Right lobe of liver (tissue), 6 donors: Measurements from ENCODE around the gene IP6K3. TPM values are rescaled to one million over a fixed set of nuclear protein-coding genes. Genes with fewer than 3 reads are reported as not detected.

Experiments used
- ATAC-seq, 4 donors: fragments of 200-7000 bp; cut with Tn5 transposase; one replicate each; pipeline ENCODE4 v1.9.1; 2020; ENCODE audit warnings: mild to moderate bottlenecking in 4 of 4, moderate library complexity in 4 of 4
- DNase-seq, 3 donors: peaks; one replicate each; pipeline ENCODE4 v3.0.0-alpha.2; 2020
- H3K27ac ChIP-seq, 3 donors: fragments of 200-600 bp; one replicate each; pipeline ENCODE4 v1.8.0; 2022
- H3K27me3 ChIP-seq, 2 donors: fragments of 200-600 bp; one replicate each; pipeline ENCODE4 v1.8.0; 2022
- H3K36me3 ChIP-seq, 4 donors: fragments of 200-600 bp; sonication (generic) in 1 of 4; one replicate each; pipeline versions ENCODE4 v1.5.1 to v1.8.0; 2017 to 2022; ENCODE audit warnings: control low read depth in 1 of 4
- H3K4me1 ChIP-seq, 4 donors: fragments of 200-600 bp; sonication (generic) in 1 of 4; one replicate each; pipeline versions ENCODE4 v1.5.1 to v1.8.0; 2017 to 2022; ENCODE audit warnings: control low read depth in 1 of 4
- H3K4me3 ChIP-seq, 3 donors: fragments of 200-600 bp; one replicate each; pipeline ENCODE4 v1.8.0; 2022
- H3K9me3 ChIP-seq, 4 donors: fragments of 200-600 bp; sonication (generic) in 1 of 4; one replicate each; pipeline versions ENCODE4 v1.5.1 to v1.8.0; 2017 to 2022; ENCODE audit warnings: control low read depth in 1 of 4
- CTCF ChIP-seq, 4 donors: fragments of 200-600 bp in 3 of 4; fragments of 450-650 bp in 1 of 4; IDR thresholded peaks; one replicate each; pipeline versions ENCODE4 v1.5.1 to v1.8.0; 2016 to 2022; ENCODE audit warnings: antibody characterized with exemption in 4 of 4, mild to moderate bottlenecking in 2 of 4
- POLR2A ChIP-seq: fragments of 450-650 bp; IDR thresholded peaks from one replicate; pipeline ENCODE4 v1.6.1; 2017; ENCODE audit warnings: antibody characterized with exemption, mild to moderate bottlenecking
- WGBS: methylation state at CpG from one replicate; pipeline ENCODE4 v1.1.6; 2018; ENCODE audit warnings: low coverage, low lambda C conversion rate; ENCODE audit not compliant: insufficient coverage; ENCODE audit errors: missing lambda C conversion rate; 5-methylcytosine and 5-hydroxymethylcytosine counted together
- intact Hi-C, 2 donors: fragments of 100-400 bp; cut with DNase I; formaldehyde crosslinking; loops; one replicate each; pipeline versions ENCODE4 v1.11.2 to v1.14.1; 2022
- total RNA-seq, 6 experiments: library from RNA; depleted of rRNA in 2 of 6; stranded (reverse); fragments of >200 nt in 2 of 6; fragmentation: NEBNext Ultra II Directional in 3 of 6; extraction: Animal tissue kit (Norgen Biotek cat#: 25700) in 3 of 6; gene quantifications; one replicate each; pipeline versions ENCODE4 v1.1.0 to v1.2.4, GENCODE V29; 2016 to 2023
- donor health status: DM: no; HTN: yes; CAD: no.
- donor health status: DM: no; HTN: no; CAD: no.
- donor health status: DM: no; HTN: no; CAD: no.
- donor health status: DM: no; HTN: yes; CAD: no.
- donor health status: DM: no; HTN: yes; CAD: no.

IP6K3 gene
- total RNA-seq, 6 experiments from 2014 or later: 4.8 to 28.0 (median 9.7) TPM

DNA sequence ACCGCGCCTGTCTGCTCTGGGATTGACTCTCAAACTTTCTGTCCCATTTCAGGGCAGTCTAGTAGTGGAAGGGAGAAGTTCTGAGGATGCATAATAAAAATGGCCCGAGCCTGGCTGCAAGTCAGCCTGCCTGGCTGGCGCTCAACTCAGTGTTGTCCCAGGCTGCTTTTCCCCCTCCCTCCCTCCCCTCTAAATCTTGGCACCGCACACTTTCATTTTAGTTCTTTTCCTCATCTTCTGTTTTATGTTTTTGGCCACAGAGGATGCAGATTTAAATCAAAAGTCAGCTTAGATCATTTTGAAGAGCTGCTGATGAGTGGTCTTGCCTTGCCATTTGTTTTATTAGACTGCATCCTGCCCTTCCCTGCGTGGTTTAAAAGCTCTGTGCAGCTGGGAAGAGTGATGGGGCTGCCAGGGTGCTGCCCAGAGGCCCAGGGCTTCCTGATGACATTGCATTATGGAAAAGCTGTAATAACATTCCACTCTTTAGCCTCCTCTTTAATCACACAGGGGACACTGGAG, 28.7 kb downstream of the IP6K3 start:
- intact Hi-C loops: loop anchor here in 1 of 2 donors (10.0 kb wide), 1 partner anchor 47 kb away; no protein-coding TSS in a partner anchor
- TF ChIP-seq POLR2A (no peak), CTCF (IDR thresholded peaks at IDR 0.05) (no peak)
- Histone ChIP-seq H3K27me3 (no peaks in the 10 kb centered on the region), H3K4me3 (no peak overlapping the region), H3K4me1 (peaks cover 0 to 24% (median 6%) of the 10 kb centered on the region in 4 donors), H3K9me3 (no peaks in the 10 kb centered on the region), H3K27ac (no peak overlapping the region), H3K36me3 (no peaks in the 10 kb centered on the region)
- DNase-seq (no peak), ATAC-seq (peak in 3 of 4 donors; percentile 12 to 40 (median 17))
- 15% methylated on average over 6 of the region's 6 CpGs for WGBS

GRCh38 chr6:33716890-33717632, 29.6 kb downstream of the IP6K3 start:
- peak; percentile 51 to 77 (median 64) for ATAC-seq
- peaks cover 0 to 26% (median 6%) of the 10 kb centered on the region in 4 donors for H3K4me1 ChIP-seq

GRCh38 chr6:33716379-33716778, 30.3 kb downstream of the IP6K3 start:
- no peak overlapping the region for H3K4me3 ChIP-seq
- WGBS: 53% methylated on average over 6 of the region's 7 CpGs
- no peaks in the 10 kb centered on the region for H3K9me3 ChIP-seq
- ATAC-seq (peak in 2 of 4 donors; percentile 4 to 12), DNase-seq (peak in 1 of 3 donors; percentile 47)
- H3K36me3 ChIP-seq: no peaks in the 10 kb centered on the region
- no peaks in the 10 kb centered on the region for H3K27me3 ChIP-seq
- intact Hi-C loops: loop anchor here in 1 of 2 donors (10.0 kb wide), 1 partner anchor 48 kb away; no protein-coding TSS in a partner anchor
- H3K4me1 ChIP-seq: peaks cover 0 to 27% (median 6%) of the 10 kb centered on the region in 4 donors
- no peak for TF ChIP-seq CTCF (IDR thresholded peaks at IDR 0.05)
- no peak for TF ChIP-seq POLR2A
- H3K27ac ChIP-seq: no peak overlapping the region

More at GRCh38 chr6:33716890-33717632, 29.6 kb downstream of the IP6K3 start:
- TF ChIP-seq CTCF (IDR thresholded peaks at IDR 0.05) (no peak), POLR2A (no peak)
- H3K27me3 ChIP-seq: no peaks in the 10 kb centered on the region
- intact Hi-C loops: loop anchor here in 1 of 2 donors (10.0 kb wide), 1 partner anchor 48 kb away; no protein-coding TSS in a partner anchor
- no peak overlapping the region for H3K27ac ChIP-seq
- no peak for DNase-seq
- no peak overlapping the region for H3K4me3 ChIP-seq
- no peaks in the 10 kb centered on the region for H3K36me3 ChIP-seq
- 35% methylated on average over 8 of the region's 8 CpGs for whole genome bisulfite sequencing
- no peaks in the 10 kb centered on the region for H3K9me3 ChIP-seq

DNA sequence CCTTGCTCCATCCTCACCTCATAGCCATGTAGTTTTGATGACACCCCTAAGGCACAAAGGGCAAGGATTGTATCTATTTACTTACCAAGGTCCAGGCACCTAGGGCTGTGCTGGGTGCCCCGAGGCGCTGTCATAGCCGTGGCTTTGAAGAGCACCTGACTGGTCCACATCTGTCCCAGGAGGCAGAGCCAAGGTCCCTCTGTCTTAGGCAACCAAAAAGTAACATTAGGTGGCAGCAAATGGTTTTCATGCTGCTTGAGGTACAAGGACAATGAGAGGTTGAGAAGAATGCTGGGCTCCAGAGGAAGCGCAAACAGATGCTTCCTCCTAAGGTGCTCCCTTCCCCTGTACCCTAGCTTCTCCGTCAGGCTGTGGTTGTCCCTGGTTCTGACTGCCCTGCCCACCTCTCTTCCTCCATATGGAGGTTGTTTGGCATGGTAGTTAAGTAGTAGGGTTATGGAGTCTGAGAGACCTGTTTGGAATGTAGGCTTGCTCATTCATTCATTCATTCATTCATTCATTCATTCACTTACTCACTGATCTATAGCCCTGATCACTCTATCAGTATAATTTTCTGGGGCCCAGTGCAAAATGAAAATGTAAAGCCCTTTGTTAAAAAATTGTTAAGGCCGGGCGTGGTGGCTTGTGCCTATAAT, 32.2 kb downstream of the IP6K3 start:
- TF ChIP-seq POLR2A (no peak), CTCF (IDR thresholded peaks at IDR 0.05) (peak in 1 of 4 donors; percentile 34)
- Histone ChIP-seq H3K27me3 (no peaks in the 10 kb centered on the region), H3K9me3 (no peaks in the 10 kb centered on the region), H3K36me3 (no peaks in the 10 kb centered on the region), H3K27ac (no peak overlapping the region), H3K4me3 (no peak overlapping the region), H3K4me1 (peaks cover 0 to 28% (median 6%) of the 10 kb centered on the region in 4 donors)
- peak in 2 of 4 donors; percentile 7 to 15 for ATAC-seq
- WGBS: 44% methylated on average over 5 of the region's 7 CpGs
- intact Hi-C loops: loop anchor here (5.0 to 10.0 kb wide), 2 partner anchors 48 to 50 kb away; no protein-coding TSS in a partner anchor
- DNase-seq: no peak
